Esophagus squamous epithelium (tissue), 5 donors: ENCODE results near the gene SLC22A7. TPM values are rescaled to one million over a fixed set of nuclear protein-coding genes. Genes with fewer than 3 reads are reported as not detected.

Source experiments
- DNase-seq: peaks from one replicate; lab custom pipeline; 2025; lab: John Stamatoyannopoulos, UW
- H3K27ac ChIP-seq, 4 donors: fragments of 200-600 bp; sonication (generic); one replicate each; pipeline ENCODE4 v1.5.1; 2016 to 2019; ENCODE audit warnings: mild to moderate bottlenecking in 1 of 4
- H3K27me3 ChIP-seq, 4 donors: fragments of 200-600 bp; sonication (generic); 1 replicate in 3 of 4; 2 replicates in 1 of 4; pipeline versions ENCODE4 v1.5.1 to v1.6.0; 2017 to 2021; ENCODE audit warnings: antibody characterized with exemption in 1 of 4
- H3K36me3 ChIP-seq, 3 donors: fragments of 200-600 bp; sonication (generic); one replicate each; pipeline ENCODE4 v1.5.1; 2016 to 2019
- H3K4me1 ChIP-seq, 3 donors: fragments of 200-600 bp; sonication (generic); one replicate each; pipeline ENCODE4 v1.5.1; 2017 to 2019
- H3K4me3 ChIP-seq, 4 donors: fragments of 200-600 bp; sonication (generic); 1 replicate in 3 of 4; 2 replicates in 1 of 4; pipeline ENCODE4 v1.5.1; 2016 to 2019; ENCODE audit warnings: mild to moderate bottlenecking in 2 of 4, moderate library complexity in 1 of 4
- H3K9me3 ChIP-seq, 3 donors: fragments of 200-600 bp; sonication (generic); one replicate each; pipeline ENCODE4 v1.5.1; 2016 to 2019
- POLR2A ChIP-seq, 4 donors: fragments of 450-650 bp; IDR thresholded peaks; one replicate each; pipeline ENCODE4 v1.6.1; 2017; ENCODE audit warnings: antibody characterized with exemption in 4 of 4, mild to moderate bottlenecking in 4 of 4, moderate library complexity in 3 of 4
- WGBS, 2 donors: methylation state at CpG; one replicate each; pipeline ENCODE4 v1.1.5; 2018; 5-methylcytosine and 5-hydroxymethylcytosine counted together
- intact Hi-C: fragments of 100-400 bp; cut with DNase I; formaldehyde crosslinking; loops from one replicate; pipeline ENCODE4 v1.15.0; 2022
- total RNA-seq, 4 donors: library from RNA; depleted of rRNA; stranded (reverse); fragments of >200 nt; gene quantifications; one replicate each; pipeline ENCODE4 v1.1.0, GENCODE V29; 2016
- TF ChIP-seq, protein P1 (sequence below), 6 experiments: fragments of 450-650 bp in 4 of 6; fragments of 200-600 bp in 2 of 6; sonication (generic) in 2 of 6; IDR thresholded peaks; one replicate each; pipeline ENCODE4 v1.5.1; 2016 to 2019; ENCODE audit warnings: antibody characterized with exemption in 6 of 6, mild to moderate bottlenecking in 4 of 6, moderate library complexity in 4 of 6
- donor health status: DM: yes; HTN: yes; CAD: no.

The SLC22A7 gene
- total RNA-seq, 4 donors from 2014 or later = not detected

- H3K36me3 ChIP-seq = no peaks in the 10 kb centered on the region
- 80 to 86% methylated on average over 4 to 7 of the region's 7 CpGs for WGBS, 2 donors
- intact Hi-C loops = no loop called here
- peaks cover 4 to 24% (median 13%) of the 10 kb centered on the region in 3 donors for H3K4me1 ChIP-seq
- no peak for DNase-seq
- TF ChIP-seq, protein P1, sequence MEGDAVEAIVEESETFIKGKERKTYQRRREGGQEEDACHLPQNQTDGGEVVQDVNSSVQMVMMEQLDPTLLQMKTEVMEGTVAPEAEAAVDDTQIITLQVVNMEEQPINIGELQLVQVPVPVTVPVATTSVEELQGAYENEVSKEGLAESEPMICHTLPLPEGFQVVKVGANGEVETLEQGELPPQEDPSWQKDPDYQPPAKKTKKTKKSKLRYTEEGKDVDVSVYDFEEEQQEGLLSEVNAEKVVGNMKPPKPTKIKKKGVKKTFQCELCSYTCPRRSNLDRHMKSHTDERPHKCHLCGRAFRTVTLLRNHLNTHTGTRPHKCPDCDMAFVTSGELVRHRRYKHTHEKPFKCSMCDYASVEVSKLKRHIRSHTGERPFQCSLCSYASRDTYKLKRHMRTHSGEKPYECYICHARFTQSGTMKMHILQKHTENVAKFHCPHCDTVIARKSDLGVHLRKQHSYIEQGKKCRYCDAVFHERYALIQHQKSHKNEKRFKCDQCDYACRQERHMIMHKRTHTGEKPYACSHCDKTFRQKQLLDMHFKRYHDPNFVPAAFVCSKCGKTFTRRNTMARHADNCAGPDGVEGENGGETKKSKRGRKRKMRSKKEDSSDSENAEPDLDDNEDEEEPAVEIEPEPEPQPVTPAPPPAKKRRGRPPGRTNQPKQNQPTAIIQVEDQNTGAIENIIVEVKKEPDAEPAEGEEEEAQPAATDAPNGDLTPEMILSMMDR (IDR thresholded peaks at IDR 0.05) = no peak
- TF ChIP-seq POLR2A (IDR thresholded peaks at IDR 0.05) = no peak
- no peak overlapping the region for H3K4me3 ChIP-seq
- no peaks in the 10 kb centered on the region for H3K9me3 ChIP-seq
- peaks cover 0 to 42% (median 0%) of the 10 kb centered on the region in 4 donors for H3K27me3 ChIP-seq
- H3K27ac ChIP-seq = no peak overlapping the region
These were observed 10.1 kb upstream of the SLC22A7 start for GRCh38 chr6:43287717-43288679.

DNA sequence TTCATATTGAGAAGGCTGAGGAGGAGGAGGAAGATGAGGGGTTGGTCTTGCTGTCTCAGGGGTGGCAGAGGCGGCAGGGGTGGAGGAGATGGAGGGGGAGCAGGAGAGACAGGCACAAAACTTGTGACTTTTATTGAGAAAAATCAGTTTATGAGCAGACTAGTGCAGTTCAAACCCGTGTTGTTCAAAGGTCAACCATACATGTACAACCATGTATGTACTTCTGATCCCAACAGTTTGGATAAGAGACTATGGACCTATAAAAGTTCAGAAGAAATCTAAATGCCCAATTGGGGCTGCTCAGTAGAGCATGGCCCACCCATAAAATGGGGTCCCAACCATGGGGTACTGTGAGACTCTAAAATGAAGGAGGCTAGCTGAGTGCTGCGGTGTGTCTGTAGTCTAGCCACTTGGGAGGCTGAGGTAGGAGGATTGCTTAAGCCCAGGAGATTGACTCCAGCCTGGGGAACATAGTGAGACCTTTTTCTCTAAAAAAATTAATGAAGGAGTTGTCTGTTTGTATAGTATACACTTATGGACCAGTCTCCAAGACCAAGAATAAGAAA is 7.6 kb upstream of the SLC22A7 start:
- WGBS, 2 donors = 64 to 82% methylated on average over 3 of the region's 3 CpGs
- Histone ChIP-seq H3K4me1 (peaks cover 0 to 4% (median 0%) of the 10 kb centered on the region in 3 donors), H3K36me3 (no peaks in the 10 kb centered on the region), H3K27ac (no peak overlapping the region), H3K9me3 (no peaks in the 10 kb centered on the region), H3K27me3 (peaks cover 0 to 17% (median 0%) of the 10 kb centered on the region in 4 donors), H3K4me3 (no peak overlapping the region)
- intact Hi-C loops = no loop called here
- TF ChIP-seq POLR2A (IDR thresholded peaks at IDR 0.05) = no peak
- TF ChIP-seq, protein P1 (IDR thresholded peaks at IDR 0.05) = no peak
- no peak for DNase-seq

DNA sequence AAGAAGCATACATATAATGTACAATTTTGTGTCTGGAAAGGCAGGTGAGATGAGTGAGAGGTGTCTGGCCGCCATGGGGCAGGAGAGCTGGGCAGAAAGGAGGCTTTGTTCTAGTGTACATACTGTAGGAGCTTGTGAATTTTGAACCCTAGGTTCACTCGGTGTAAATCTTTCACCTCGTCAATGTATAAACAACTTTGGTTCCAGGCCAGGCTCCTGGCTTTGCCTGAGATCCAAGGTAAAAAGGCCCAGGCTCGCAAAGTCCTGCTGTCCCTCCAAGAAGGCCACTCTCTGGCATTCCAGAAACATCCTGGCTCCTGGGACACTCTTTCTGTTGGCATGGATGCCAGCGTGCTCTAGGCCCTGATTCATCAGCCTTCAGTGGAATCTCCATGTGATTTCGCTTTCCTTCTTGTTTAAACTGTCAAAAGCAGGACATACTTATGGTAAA is 7.1 kb upstream of the SLC22A7 start:
- 66 to 70% methylated on average over 6 of the region's 6 CpGs for WGBS, 2 donors
- Histone ChIP-seq H3K4me1 (no peaks in the 10 kb centered on the region), H3K36me3 (no peaks in the 10 kb centered on the region), H3K27me3 (peaks cover 0 to 12% (median 0%) of the 10 kb centered on the region in 4 donors), H3K9me3 (no peaks in the 10 kb centered on the region), H3K27ac (no peak overlapping the region), H3K4me3 (no peak overlapping the region)
- intact Hi-C loops = no loop called here
- TF ChIP-seq, protein P1 (IDR thresholded peaks at IDR 0.05) = no peak
- no peak for TF ChIP-seq POLR2A (IDR thresholded peaks at IDR 0.05)
- no peak for DNase-seq

GRCh38 chr6:43291708-43292107 is 6.4 kb upstream of the SLC22A7 start:
- Histone ChIP-seq H3K4me3 (no peak overlapping the region), H3K4me1 (no peaks in the 10 kb centered on the region), H3K9me3 (no peaks in the 10 kb centered on the region), H3K27ac (no peak overlapping the region), H3K27me3 (peaks cover 0 to 7% (median 0%) of the 10 kb centered on the region in 4 donors), H3K36me3 (no peaks in the 10 kb centered on the region)
- intact Hi-C loops = no loop called here
- 84 to 96% methylated on average over 2 of the region's 2 CpGs for WGBS, 2 donors
- no peak for DNase-seq
- TF ChIP-seq, protein P1 (IDR thresholded peaks at IDR 0.05) = no peak
- TF ChIP-seq POLR2A (IDR thresholded peaks at IDR 0.05) = no peak

DNA sequence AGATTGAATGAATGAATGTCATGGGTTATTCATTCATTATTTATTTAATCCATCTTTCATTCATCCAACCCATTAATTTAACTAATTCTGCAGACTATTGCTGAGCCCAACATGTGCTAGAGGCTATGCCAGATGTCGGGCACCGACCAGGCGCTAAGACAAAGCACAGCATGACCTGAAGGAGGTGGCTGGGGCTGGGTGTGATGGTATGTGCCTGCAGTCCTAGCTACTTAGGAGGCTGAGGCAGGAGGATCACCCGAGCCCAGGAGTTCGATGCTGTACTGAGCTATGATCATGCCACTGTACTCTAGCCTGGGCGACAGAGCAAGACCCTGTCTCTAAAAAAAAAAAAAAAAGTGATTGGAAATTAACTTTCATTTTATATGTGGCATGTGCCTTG is 5.7 kb upstream of the SLC22A7 start:
- intact Hi-C loops = no loop called here
- H3K27me3 ChIP-seq = peaks cover 0 to 9% (median 0%) of the 10 kb centered on the region in 4 donors
- no peak for DNase-seq
- WGBS, 2 donors = 80 to 85% methylated on average over 6 of the region's 6 CpGs
- H3K9me3 ChIP-seq = no peaks in the 10 kb centered on the region
- no peaks in the 10 kb centered on the region for H3K4me1 ChIP-seq
- H3K36me3 ChIP-seq = no peaks in the 10 kb centered on the region
- no peak for TF ChIP-seq POLR2A (IDR thresholded peaks at IDR 0.05)
- TF ChIP-seq, protein P1 (IDR thresholded peaks at IDR 0.05) = no peak
- no peak overlapping the region for H3K27ac ChIP-seq
- H3K4me3 ChIP-seq = no peak overlapping the region
